Measurements from ENCODE around the gene SLC44A1. TPM values are rescaled to one million over a fixed set of nuclear protein-coding genes. Genes with fewer than 3 reads are reported as not detected.

The SLC44A1 gene
- polyA plus RNA-seq, 3 donors = 6.9 to 52.1 (median 46.5) TPM

GRCh38 chr9:105320568-105320967, 76.1 kb downstream of the SLC44A1 start:
- Mint-ChIP-seq H3K4me1 (no peaks in the 10 kb centered on the region), H3K27ac (no peak overlapping the region), H3K4me3 (no peak overlapping the region), H3K9me3 (peaks cover 0 to 2% (median 0%) of the 10 kb centered on the region in 7 donors), H3K36me3 (peaks cover 30 to 35% of the 10 kb centered on the region in 2 donors), H3K27me3 (ENCODE audit: low read depth in 3 of 3) (no peaks in the 10 kb centered on the region)
- Histone ChIP-seq H3K4me3 (replicated peaks in 1 of 3; ENCODE audit: low read depth in 2 of 3, low read length in 3 of 3) (no peak overlapping the region), H2AFZ (ENCODE audit: insufficient read depth, low read depth, low read length, poor library complexity, severe bottlenecking) (no peak overlapping the region), H4K20me1 (ENCODE audit: insufficient read depth, low read length) (no peaks in the 10 kb centered on the region), H3K79me2 (ENCODE audit: insufficient read depth, low read length) (no peaks in the 10 kb centered on the region), H3K27ac (ENCODE audit: low read depth in 1 of 2, low read length in 2 of 2) (no peak overlapping the region), H3K36me3 (replicated peaks in 1 of 2; ENCODE audit: control insufficient read depth in 1 of 2, insufficient read depth in 2 of 2, low read length in 2 of 2) (peaks cover 4 to 36% of the 10 kb centered on the region in 2 donors), H3K9me3 (replicated peaks in 1 of 2; ENCODE audit: control insufficient read depth in 1 of 2, insufficient read depth in 1 of 2, low read length in 2 of 2) (no peaks in the 10 kb centered on the region), H3K4me1 (ENCODE audit: control insufficient read depth in 1 of 2, insufficient read depth in 2 of 2, low read length in 2 of 2) (no peaks in the 10 kb centered on the region), H3K4me2 (replicated peaks; ENCODE audit: extremely low read depth, low read length, poor library complexity, severe bottlenecking) (no peak overlapping the region), H3K9ac (ENCODE audit: insufficient read depth, low read length, poor library complexity, severe bottlenecking) (no peak overlapping the region), H3K27me3 (ENCODE audit: control insufficient read depth in 2 of 2, insufficient read depth in 2 of 2, low read length in 2 of 2) (no peaks in the 10 kb centered on the region)
- TF ChIP-seq, protein P1, sequence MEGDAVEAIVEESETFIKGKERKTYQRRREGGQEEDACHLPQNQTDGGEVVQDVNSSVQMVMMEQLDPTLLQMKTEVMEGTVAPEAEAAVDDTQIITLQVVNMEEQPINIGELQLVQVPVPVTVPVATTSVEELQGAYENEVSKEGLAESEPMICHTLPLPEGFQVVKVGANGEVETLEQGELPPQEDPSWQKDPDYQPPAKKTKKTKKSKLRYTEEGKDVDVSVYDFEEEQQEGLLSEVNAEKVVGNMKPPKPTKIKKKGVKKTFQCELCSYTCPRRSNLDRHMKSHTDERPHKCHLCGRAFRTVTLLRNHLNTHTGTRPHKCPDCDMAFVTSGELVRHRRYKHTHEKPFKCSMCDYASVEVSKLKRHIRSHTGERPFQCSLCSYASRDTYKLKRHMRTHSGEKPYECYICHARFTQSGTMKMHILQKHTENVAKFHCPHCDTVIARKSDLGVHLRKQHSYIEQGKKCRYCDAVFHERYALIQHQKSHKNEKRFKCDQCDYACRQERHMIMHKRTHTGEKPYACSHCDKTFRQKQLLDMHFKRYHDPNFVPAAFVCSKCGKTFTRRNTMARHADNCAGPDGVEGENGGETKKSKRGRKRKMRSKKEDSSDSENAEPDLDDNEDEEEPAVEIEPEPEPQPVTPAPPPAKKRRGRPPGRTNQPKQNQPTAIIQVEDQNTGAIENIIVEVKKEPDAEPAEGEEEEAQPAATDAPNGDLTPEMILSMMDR (IDR thresholded peaks at IDR 0.05) = no peak
- intact Hi-C loops (cut with micrococcal nuclease) = no loop called here
- 100% methylated on average over 2 of the region's 3 CpGs for WGBS (ENCODE audit: insufficient coverage)
- no peak for DNase-seq

GRCh38 chr9:105328296-105328695, 83.8 kb downstream of the SLC44A1 start:
- H2AFZ ChIP-seq (ENCODE audit: insufficient read depth, low read depth, low read length, poor library complexity, severe bottlenecking) = no peak overlapping the region
- peaks cover 28% of the 10 kb centered on the region for H3K79me2 ChIP-seq (ENCODE audit: insufficient read depth, low read length)
- H3K9me3 ChIP-seq (replicated peaks in 1 of 2; ENCODE audit: control insufficient read depth in 1 of 2, insufficient read depth in 1 of 2, low read length in 2 of 2) = no peaks in the 10 kb centered on the region
- H3K4me1 ChIP-seq (ENCODE audit: control insufficient read depth in 1 of 2, insufficient read depth in 2 of 2, low read length in 2 of 2) = no peaks in the 10 kb centered on the region
- peaks cover 0 to 2% (median 0%) of the 10 kb centered on the region in 7 donors for H3K9me3 Mint-ChIP-seq
- H3K36me3 Mint-ChIP-seq = peaks cover 24 to 60% of the 10 kb centered on the region in 2 donors
- H4K20me1 ChIP-seq (ENCODE audit: insufficient read depth, low read length) = no peaks in the 10 kb centered on the region
- no peak overlapping the region for H3K27ac ChIP-seq (ENCODE audit: low read depth in 1 of 2, low read length in 2 of 2)
- H3K27ac Mint-ChIP-seq = peak overlapping the region in 3 of 7 donors; percentile 42 to 79 (median 43)
- H3K36me3 ChIP-seq (replicated peaks in 1 of 2; ENCODE audit: control insufficient read depth in 1 of 2, insufficient read depth in 2 of 2, low read length in 2 of 2) = peaks cover 2 to 8% of the 10 kb centered on the region in 2 donors
- H3K27me3 ChIP-seq (ENCODE audit: control insufficient read depth in 2 of 2, insufficient read depth in 2 of 2, low read length in 2 of 2) = no peaks in the 10 kb centered on the region
- no peaks in the 10 kb centered on the region for H3K27me3 Mint-ChIP-seq (ENCODE audit: low read depth in 3 of 3)
- H3K4me1 Mint-ChIP-seq = peaks cover 11% of the 10 kb centered on the region
- no peak overlapping the region for H3K9ac ChIP-seq (ENCODE audit: insufficient read depth, low read length, poor library complexity, severe bottlenecking)
- H3K4me3 ChIP-seq (replicated peaks in 1 of 3; ENCODE audit: low read depth in 2 of 3, low read length in 3 of 3) = no peak overlapping the region
- TF ChIP-seq, protein P1 (IDR thresholded peaks at IDR 0.05) = no peak
- DNase-seq = no peak
- no peak overlapping the region for H3K4me2 ChIP-seq (replicated peaks; ENCODE audit: extremely low read depth, low read length, poor library complexity, severe bottlenecking)
- WGBS (ENCODE audit: insufficient coverage) = 100% methylated on average over 3 of the region's 3 CpGs
- intact Hi-C loops (cut with micrococcal nuclease) = no loop called here
- H3K4me3 Mint-ChIP-seq = no peak overlapping the region
